GM12878 (cell line): ENCODE data around the gene WDFY4.

ENCODE experiments used
- ETV6 ChIP-seq, 2 experiments: fragments of 450-650 bp in 1 of 2; IDR thresholded peaks in 1 of 2; conservative IDR thresholded peaks in 1 of 2; 2 replicates each; pipeline ENCODE4 v1.6.1; 2014; ENCODE audit warnings: antibody characterized with exemption in 1 of 2, borderline replicate concordance in 1 of 2, low read depth in 1 of 2, mild to moderate bottlenecking in 1 of 2, moderate library complexity in 1 of 2
- MAX ChIP-seq: IDR thresholded peaks from 2 replicates; pipeline ENCODE4 v1.6.1; 2012; ENCODE audit warnings: low read depth, low read length, improper control_type of control experiment
- ZNF384 ChIP-seq: IDR thresholded peaks from 2 replicates; pipeline ENCODE4 v1.6.1; 2012; ENCODE audit warnings: low read depth, mild to moderate bottlenecking, low read length, improper control_type of control experiment, borderline replicate concordance
- TF ChIP-seq, protein P1 (sequence below): IDR thresholded peaks from 2 replicates; pipeline ENCODE4 v1.6.1; 2012; ENCODE audit warnings: low read depth, low read length, improper control_type of control experiment
- TF ChIP-seq, protein P2 (sequence below), 3 experiments: IDR thresholded peaks in 2 of 3; conservative IDR thresholded peaks in 1 of 3; 2 replicates each; pipeline ENCODE4 v1.5.1; 2011; ENCODE audit warnings: low read depth in 3 of 3, low read length in 3 of 3, mild to moderate bottlenecking in 3 of 3, control low read depth in 2 of 3, moderate library complexity in 2 of 3, inconsistent platforms in 1 of 3, mixed read lengths in 1 of 3; ENCODE audit not compliant: control insufficient read depth in 2 of 3, insufficient read depth in 1 of 3; ENCODE audit errors: extremely low read depth in 1 of 3
- TF ChIP-seq, protein P3 (sequence below): fragments of 450-650 bp; IDR thresholded peaks from 2 replicates; pipeline ENCODE4 v1.6.1; 2018; ENCODE audit warnings: mild to moderate bottlenecking, low read depth, moderate library complexity; ENCODE audit not compliant: partially characterized antibody

DNA sequence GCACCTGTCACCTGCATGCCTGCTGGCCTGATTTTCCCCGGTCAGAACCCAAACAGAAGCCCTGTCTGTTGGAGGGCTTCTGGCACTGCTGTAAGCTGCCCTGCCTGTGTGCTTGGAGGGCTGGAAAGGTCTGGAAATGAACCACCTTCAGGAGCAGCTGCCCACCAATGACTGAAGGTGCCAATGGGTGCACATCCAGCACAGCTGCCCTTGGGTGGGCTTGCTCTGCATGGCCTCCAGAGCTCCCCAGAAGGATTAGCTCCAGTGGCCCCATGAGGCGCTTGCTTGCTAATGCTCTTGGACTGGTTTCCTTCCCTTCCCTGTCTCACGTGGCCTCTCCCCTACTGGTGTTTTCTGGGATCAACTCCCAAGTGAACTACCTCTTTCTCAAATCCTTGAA is 43.2 kb downstream of the WDFY4 start:
- TF ChIP-seq, protein P1, sequence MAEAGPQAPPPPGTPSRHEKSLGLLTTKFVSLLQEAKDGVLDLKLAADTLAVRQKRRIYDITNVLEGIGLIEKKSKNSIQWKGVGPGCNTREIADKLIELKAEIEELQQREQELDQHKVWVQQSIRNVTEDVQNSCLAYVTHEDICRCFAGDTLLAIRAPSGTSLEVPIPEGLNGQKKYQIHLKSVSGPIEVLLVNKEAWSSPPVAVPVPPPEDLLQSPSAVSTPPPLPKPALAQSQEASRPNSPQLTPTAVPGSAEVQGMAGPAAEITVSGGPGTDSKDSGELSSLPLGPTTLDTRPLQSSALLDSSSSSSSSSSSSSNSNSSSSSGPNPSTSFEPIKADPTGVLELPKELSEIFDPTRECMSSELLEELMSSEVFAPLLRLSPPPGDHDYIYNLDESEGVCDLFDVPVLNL = no peak
- TF ChIP-seq, protein P2, sequence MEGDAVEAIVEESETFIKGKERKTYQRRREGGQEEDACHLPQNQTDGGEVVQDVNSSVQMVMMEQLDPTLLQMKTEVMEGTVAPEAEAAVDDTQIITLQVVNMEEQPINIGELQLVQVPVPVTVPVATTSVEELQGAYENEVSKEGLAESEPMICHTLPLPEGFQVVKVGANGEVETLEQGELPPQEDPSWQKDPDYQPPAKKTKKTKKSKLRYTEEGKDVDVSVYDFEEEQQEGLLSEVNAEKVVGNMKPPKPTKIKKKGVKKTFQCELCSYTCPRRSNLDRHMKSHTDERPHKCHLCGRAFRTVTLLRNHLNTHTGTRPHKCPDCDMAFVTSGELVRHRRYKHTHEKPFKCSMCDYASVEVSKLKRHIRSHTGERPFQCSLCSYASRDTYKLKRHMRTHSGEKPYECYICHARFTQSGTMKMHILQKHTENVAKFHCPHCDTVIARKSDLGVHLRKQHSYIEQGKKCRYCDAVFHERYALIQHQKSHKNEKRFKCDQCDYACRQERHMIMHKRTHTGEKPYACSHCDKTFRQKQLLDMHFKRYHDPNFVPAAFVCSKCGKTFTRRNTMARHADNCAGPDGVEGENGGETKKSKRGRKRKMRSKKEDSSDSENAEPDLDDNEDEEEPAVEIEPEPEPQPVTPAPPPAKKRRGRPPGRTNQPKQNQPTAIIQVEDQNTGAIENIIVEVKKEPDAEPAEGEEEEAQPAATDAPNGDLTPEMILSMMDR (IDR thresholded peaks at IDR 0.05 in 2 of 3, conservative IDR thresholded peaks at IDR 0.05 in 1 of 3; ENCODE audit: control insufficient read depth in 2 of 3, extremely low read depth in 1 of 3, insufficient read depth in 1 of 3, low read depth in 3 of 3, low read length in 3 of 3) = no peak
- TF ChIP-seq, protein P3, sequence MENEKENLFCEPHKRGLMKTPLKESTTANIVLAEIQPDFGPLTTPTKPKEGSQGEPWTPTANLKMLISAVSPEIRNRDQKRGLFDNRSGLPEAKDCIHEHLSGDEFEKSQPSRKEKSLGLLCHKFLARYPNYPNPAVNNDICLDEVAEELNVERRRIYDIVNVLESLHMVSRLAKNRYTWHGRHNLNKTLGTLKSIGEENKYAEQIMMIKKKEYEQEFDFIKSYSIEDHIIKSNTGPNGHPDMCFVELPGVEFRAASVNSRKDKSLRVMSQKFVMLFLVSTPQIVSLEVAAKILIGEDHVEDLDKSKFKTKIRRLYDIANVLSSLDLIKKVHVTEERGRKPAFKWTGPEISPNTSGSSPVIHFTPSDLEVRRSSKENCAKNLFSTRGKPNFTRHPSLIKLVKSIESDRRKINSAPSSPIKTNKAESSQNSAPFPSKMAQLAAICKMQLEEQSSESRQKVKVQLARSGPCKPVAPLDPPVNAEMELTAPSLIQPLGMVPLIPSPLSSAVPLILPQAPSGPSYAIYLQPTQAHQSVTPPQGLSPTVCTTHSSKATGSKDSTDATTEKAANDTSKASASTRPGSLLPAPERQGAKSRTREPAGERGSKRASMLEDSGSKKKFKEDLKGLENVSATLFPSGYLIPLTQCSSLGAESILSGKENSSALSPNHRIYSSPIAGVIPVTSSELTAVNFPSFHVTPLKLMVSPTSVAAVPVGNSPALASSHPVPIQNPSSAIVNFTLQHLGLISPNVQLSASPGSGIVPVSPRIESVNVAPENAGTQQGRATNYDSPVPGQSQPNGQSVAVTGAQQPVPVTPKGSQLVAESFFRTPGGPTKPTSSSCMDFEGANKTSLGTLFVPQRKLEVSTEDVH = no peak
- TF ChIP-seq ZNF384 (no peak), MAX (no peak), ETV6 (conservative IDR thresholded peaks at IDR 0.05 in 1 of 2, IDR thresholded peaks at IDR 0.05 in 1 of 2; ENCODE audit: borderline replicate concordance in 1 of 2, low read depth in 1 of 2) (no peak)
